Measurements from ENCODE around the gene USP2. TPM values are rescaled to one million over a fixed set of nuclear protein-coding genes. Genes with fewer than 3 reads are reported as not detected.

USP2 gene
- total and polyA plus RNA-seq, 2 of the 8 experiments (the other 6 are each of a cell fraction or from before 2014, with no cell fraction given): 2.2 to 6.9 TPM

DNA sequence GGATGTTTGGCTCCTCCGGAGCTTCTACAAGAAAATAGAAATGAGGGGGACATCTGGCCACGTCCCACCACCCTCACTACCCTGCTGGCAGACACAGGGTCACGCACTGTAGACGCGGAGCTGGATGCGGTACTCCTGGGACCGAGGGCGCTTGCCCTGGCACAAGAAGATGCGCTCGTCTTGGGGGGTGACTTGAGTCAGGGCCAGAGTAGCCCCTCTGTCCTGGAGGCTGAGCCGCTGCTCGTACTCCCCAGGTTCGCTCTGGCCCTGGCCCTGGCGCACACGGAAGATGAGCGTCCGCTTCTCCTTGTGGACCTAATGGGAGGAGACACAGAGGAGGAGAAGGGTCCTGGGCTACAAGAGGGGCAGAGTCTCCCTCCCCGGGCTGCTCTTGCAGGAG lies 66.8 kb downstream of the USP2 start (continued):
- TF ChIP-seq RBBP5 (IDR thresholded peaks at IDR 0.05; ENCODE audit: borderline replicate concordance, low read depth, low read length): no peak
- TF ChIP-seq, protein P1, sequence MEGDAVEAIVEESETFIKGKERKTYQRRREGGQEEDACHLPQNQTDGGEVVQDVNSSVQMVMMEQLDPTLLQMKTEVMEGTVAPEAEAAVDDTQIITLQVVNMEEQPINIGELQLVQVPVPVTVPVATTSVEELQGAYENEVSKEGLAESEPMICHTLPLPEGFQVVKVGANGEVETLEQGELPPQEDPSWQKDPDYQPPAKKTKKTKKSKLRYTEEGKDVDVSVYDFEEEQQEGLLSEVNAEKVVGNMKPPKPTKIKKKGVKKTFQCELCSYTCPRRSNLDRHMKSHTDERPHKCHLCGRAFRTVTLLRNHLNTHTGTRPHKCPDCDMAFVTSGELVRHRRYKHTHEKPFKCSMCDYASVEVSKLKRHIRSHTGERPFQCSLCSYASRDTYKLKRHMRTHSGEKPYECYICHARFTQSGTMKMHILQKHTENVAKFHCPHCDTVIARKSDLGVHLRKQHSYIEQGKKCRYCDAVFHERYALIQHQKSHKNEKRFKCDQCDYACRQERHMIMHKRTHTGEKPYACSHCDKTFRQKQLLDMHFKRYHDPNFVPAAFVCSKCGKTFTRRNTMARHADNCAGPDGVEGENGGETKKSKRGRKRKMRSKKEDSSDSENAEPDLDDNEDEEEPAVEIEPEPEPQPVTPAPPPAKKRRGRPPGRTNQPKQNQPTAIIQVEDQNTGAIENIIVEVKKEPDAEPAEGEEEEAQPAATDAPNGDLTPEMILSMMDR (IDR thresholded peaks at IDR 0.05; ENCODE audit: control extremely low read depth in 1 of 3, insufficient read depth in 1 of 3, low read depth in 1 of 3, low read length in 3 of 3): no peak
